ENCODE measurements around the gene CHN2. TPM values are rescaled to one million over a fixed set of nuclear protein-coding genes. Genes with fewer than 3 reads are reported as not detected.
A peak's percentile ranks its signal among the peaks of the same experiment; 100 is the strongest.

The CHN2 gene
- total RNA-seq, 1 experiment from 2014 or later = 7.7 TPM

GRCh38 chr7:29328045-29328444, 133.5 kb downstream of the CHN2 start:
- no peaks in the 10 kb centered on the region for H3K9me3 ChIP-seq (ENCODE audit: low read length)
- ATAC-seq (peak; percentile 31), DNase-seq (no peak)
- H3K9me2 ChIP-seq (replicated peaks; ENCODE audit: low read length) = no peaks in the 10 kb centered on the region
- intact Hi-C loops (cut with micrococcal nuclease) = no loop called here
- H4K20me1 ChIP-seq (ENCODE audit: low read length) = no peaks in the 10 kb centered on the region
- POLR2A ChIA-PET (ENCODE audit: unreplicated experiment) = no interaction called here
- H3F3A ChIP-seq (ENCODE audit: low read length, unreplicated experiment) = no peaks in the 10 kb centered on the region
- CTCF ChIA-PET = no interaction called here
- H3K4me1 ChIP-seq (ENCODE audit: insufficient read depth, low read length) = 0 out of 2 replicates have a peak, but pooled peaks cover 3% of the 10 kb centered on the region
- TF ChIP-seq EZH2phosphoT487 (IDR thresholded peaks at IDR 0.05; ENCODE audit: borderline replicate concordance, low read length) = no peak
- TF ChIP-seq CTCF (conservative IDR thresholded peaks at IDR 0.05; ENCODE audit: low read depth, low read length) = no peak
- TF ChIP-seq EZH2 (IDR thresholded peaks at IDR 0.05; ENCODE audit: low read length, unreplicated experiment) = no peak
- H3K9ac ChIP-seq (ENCODE audit: low read length) = no peak overlapping the region
- no peak overlapping the region for H3K27ac ChIP-seq (ENCODE audit: low read length)
- H3K79me2 ChIP-seq (ENCODE audit: low read length) = no peaks in the 10 kb centered on the region
- no peak overlapping the region for H2AFZ ChIP-seq (ENCODE audit: low read length)
- H3K36me3 ChIP-seq (ENCODE audit: low read depth, low read length) = no peaks in the 10 kb centered on the region
- H3K4me2 ChIP-seq (ENCODE audit: low read length) = no peak overlapping the region
- no TSS peak for BruUV-seq (replicated peaks)
- H3K4me3 ChIP-seq (ENCODE audit: low read length) = no peak overlapping the region
- no peaks in the 10 kb centered on the region for H3K27me3 ChIP-seq (ENCODE audit: low read length)

GRCh38 chr7:29328811-29329210, 134.2 kb downstream of the CHN2 start:
- no TSS peak for BruUV-seq (replicated peaks)
- no peaks in the 10 kb centered on the region for H3F3A ChIP-seq (ENCODE audit: low read length, unreplicated experiment)
- intact Hi-C loops (cut with micrococcal nuclease) = no loop called here
- H3K9me3 ChIP-seq (ENCODE audit: low read length) = no peaks in the 10 kb centered on the region
- TF ChIP-seq EZH2 (IDR thresholded peaks at IDR 0.05; ENCODE audit: low read length, unreplicated experiment) (no peak), EZH2phosphoT487 (IDR thresholded peaks at IDR 0.05; ENCODE audit: borderline replicate concordance, low read length) (no peak), CTCF (conservative IDR thresholded peaks at IDR 0.05; ENCODE audit: low read depth, low read length) (no peak)
- H3K9me2 ChIP-seq (replicated peaks; ENCODE audit: low read length) = no peaks in the 10 kb centered on the region
- POLR2A ChIA-PET (ENCODE audit: unreplicated experiment) = no interaction called here
- 0 out of 2 replicates have a peak, but pooled peaks cover 3% of the 10 kb centered on the region for H3K4me1 ChIP-seq (ENCODE audit: insufficient read depth, low read length)
- H3K27ac ChIP-seq (ENCODE audit: low read length) = no peak overlapping the region
- CTCF ChIA-PET = interaction anchor here (0.6 to 0.7 kb wide), 3 partner anchors 80 to 296 kb away, joined by 4 to 7 read pairs (median 6); no protein-coding TSS in a partner anchor
- H4K20me1 ChIP-seq (ENCODE audit: low read length) = no peaks in the 10 kb centered on the region
- no peak overlapping the region for H3K9ac ChIP-seq (ENCODE audit: low read length)
- ATAC-seq (no peak), DNase-seq (no peak)
- no peak overlapping the region for H2AFZ ChIP-seq (ENCODE audit: low read length)
- H3K36me3 ChIP-seq (ENCODE audit: low read depth, low read length) = no peaks in the 10 kb centered on the region
- no peak overlapping the region for H3K4me3 ChIP-seq (ENCODE audit: low read length)
- no peaks in the 10 kb centered on the region for H3K79me2 ChIP-seq (ENCODE audit: low read length)
- H3K27me3 ChIP-seq (ENCODE audit: low read length) = no peaks in the 10 kb centered on the region
- H3K4me2 ChIP-seq (ENCODE audit: low read length) = no peak overlapping the region

GRCh38 chr7:29329686-29330085, 135.1 kb downstream of the CHN2 start:
- Histone ChIP-seq H3K27me3 (ENCODE audit: low read length) (no peaks in the 10 kb centered on the region), H3K4me3 (ENCODE audit: low read length) (no peak overlapping the region), H3K9ac (ENCODE audit: low read length) (no peak overlapping the region), H2AFZ (ENCODE audit: low read length) (no peak overlapping the region), H3K4me2 (ENCODE audit: low read length) (no peak overlapping the region), H3K9me2 (replicated peaks; ENCODE audit: low read length) (no peaks in the 10 kb centered on the region), H3K9me3 (ENCODE audit: low read length) (no peaks in the 10 kb centered on the region), H4K20me1 (ENCODE audit: low read length) (no peaks in the 10 kb centered on the region), H3K27ac (ENCODE audit: low read length) (no peak overlapping the region), H3K79me2 (ENCODE audit: low read length) (no peaks in the 10 kb centered on the region), H3K4me1 (ENCODE audit: insufficient read depth, low read length) (0 out of 2 replicates have a peak, but pooled peaks cover 3% of the 10 kb centered on the region), H3F3A (ENCODE audit: low read length, unreplicated experiment) (no peaks in the 10 kb centered on the region), H3K36me3 (ENCODE audit: low read depth, low read length) (no peaks in the 10 kb centered on the region)
- no peak for DNase-seq
- no TSS peak for BruUV-seq (replicated peaks)
- ATAC-seq = no peak
- no peak for TF ChIP-seq CTCF (conservative IDR thresholded peaks at IDR 0.05; ENCODE audit: low read depth, low read length)
- TF ChIP-seq EZH2phosphoT487 (IDR thresholded peaks at IDR 0.05; ENCODE audit: borderline replicate concordance, low read length) = no peak
- TF ChIP-seq EZH2 (IDR thresholded peaks at IDR 0.05; ENCODE audit: low read length, unreplicated experiment) = no peak
- intact Hi-C loops (cut with micrococcal nuclease) = no loop called here
- ChIA-PET CTCF (no interaction called here), POLR2A (ENCODE audit: unreplicated experiment) (no interaction called here)
